Activated naive CD8-positive, alpha-beta T cell treated with anti-CD3 and anti-CD28 coated beads for 36 hours (primary cell): Measurements from ENCODE around the gene CDC14A. TPM values are rescaled to one million over a fixed set of nuclear protein-coding genes. Genes with fewer than 3 reads are reported as not detected.
A peak's percentile ranks its signal among the peaks of the same experiment; 100 is the strongest.

ENCODE experiments used
- DNase-seq: peaks from one replicate; pipeline ENCODE4 v3.0.0; 2021
- H3K27ac Mint-ChIP-seq: one replicate; pipeline ENCODE4 v1.8.0; 2022; ENCODE audit warnings: mild to moderate bottlenecking, moderate library complexity, mixed read lengths
- H3K27me3 Mint-ChIP-seq: one replicate; pipeline ENCODE4 v1.8.0; 2022; ENCODE audit warnings: mild to moderate bottlenecking, mixed read lengths
- H3K36me3 Mint-ChIP-seq: one replicate; pipeline ENCODE4 v1.8.0; 2021; ENCODE audit warnings: mild to moderate bottlenecking, mixed read lengths
- H3K4me1 Mint-ChIP-seq: one replicate; pipeline ENCODE4 v1.8.0; 2021; ENCODE audit warnings: mixed read lengths
- H3K4me3 Mint-ChIP-seq: one replicate; pipeline ENCODE4 v1.8.0; 2022; ENCODE audit warnings: mild to moderate bottlenecking, moderate library complexity, mixed read lengths
- H3K9me3 Mint-ChIP-seq: one replicate; pipeline ENCODE4 v1.8.0; 2022; ENCODE audit warnings: mixed read lengths
- total RNA-seq, 2 experiments: library from RNA; stranded (reverse); gene quantifications; one replicate each; pipeline ENCODE4 v1.2.3, GENCODE V29; 2021

CDC14A gene
- total RNA-seq, 2 experiments from 2014 or later = 9.5 to 11.2 TPM

- Mint-ChIP-seq H3K36me3 (peaks cover 23% of the 10 kb centered on the region), H3K4me3 (no peak overlapping the region)
Observed at GRCh38 chr1:100482167-100482566, 129.9 kb downstream of the CDC14A start.

GRCh38 chr1:100482748-100483147 lies 130.4 kb downstream of the CDC14A start:
- Mint-ChIP-seq H3K9me3 (peaks cover 2% of the 10 kb centered on the region), H3K4me3 (no peak overlapping the region), H3K36me3 (peaks cover 23% of the 10 kb centered on the region), H3K4me1 (no peaks in the 10 kb centered on the region), H3K27me3 (no peaks in the 10 kb centered on the region), H3K27ac (no peak overlapping the region)
- no peak for DNase-seq

More at GRCh38 chr1:100482167-100482566, 129.9 kb downstream of the CDC14A start:
- Mint-ChIP-seq H3K27ac (no peak overlapping the region), H3K4me1 (no peaks in the 10 kb centered on the region), H3K9me3 (peaks cover 2% of the 10 kb centered on the region), H3K27me3 (no peaks in the 10 kb centered on the region)
- no peak for DNase-seq

DNA sequence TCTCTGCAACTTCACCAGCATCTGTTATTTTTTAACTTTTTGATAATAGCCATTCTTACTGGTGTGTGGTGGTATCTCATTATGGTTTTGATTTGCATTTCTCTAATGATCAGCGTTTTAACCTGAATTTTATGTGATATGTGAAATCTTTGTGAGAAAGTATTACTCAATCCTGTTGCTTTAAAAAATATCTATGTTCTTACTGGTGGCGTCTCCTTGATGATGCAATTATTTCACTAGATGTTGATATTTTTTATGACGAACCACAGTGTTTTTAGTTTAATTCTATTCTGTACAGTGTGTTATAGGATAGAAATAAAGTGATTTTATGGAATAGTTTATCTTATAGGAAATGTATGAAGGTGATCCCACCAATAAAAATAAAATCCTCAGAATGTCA lies 130.9 kb downstream of the CDC14A start:
- no peak overlapping the region for H3K27ac Mint-ChIP-seq
- peaks cover 23% of the 10 kb centered on the region for H3K36me3 Mint-ChIP-seq
- H3K4me1 Mint-ChIP-seq = no peaks in the 10 kb centered on the region

DNA sequence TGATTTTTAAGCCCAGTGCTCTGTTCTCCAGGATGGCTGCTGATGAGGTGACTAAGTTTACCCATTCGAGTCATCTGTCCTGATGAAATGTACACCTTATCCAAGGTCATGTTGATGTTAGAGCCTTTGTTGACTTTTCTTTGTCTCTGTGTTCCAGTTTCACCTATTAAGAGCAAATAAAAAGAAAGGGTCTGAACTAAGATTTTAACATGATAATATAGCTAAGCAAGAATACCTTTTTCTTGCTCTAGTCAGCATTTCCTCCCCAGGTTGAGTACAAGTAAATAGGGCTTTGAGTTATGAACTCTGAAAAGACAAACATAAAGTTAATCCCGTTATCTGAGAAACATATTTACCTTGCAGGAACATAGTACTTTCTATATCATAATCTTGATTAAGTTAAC lies 133.6 kb downstream of the CDC14A start:
- no peak overlapping the region for H3K4me3 Mint-ChIP-seq
- no peak for DNase-seq
- no peaks in the 10 kb centered on the region for H3K27me3 Mint-ChIP-seq
- peak overlapping the region; percentile 15 for H3K27ac Mint-ChIP-seq
- H3K9me3 Mint-ChIP-seq = peaks cover 2% of the 10 kb centered on the region
- H3K36me3 Mint-ChIP-seq = peaks cover 21% of the 10 kb centered on the region
- no peaks in the 10 kb centered on the region for H3K4me1 Mint-ChIP-seq

More for the DNA sequence above, 130.9 kb downstream of the CDC14A start:
- Mint-ChIP-seq H3K9me3 (peaks cover 2% of the 10 kb centered on the region), H3K4me3 (no peak overlapping the region), H3K27me3 (no peaks in the 10 kb centered on the region)
- DNase-seq = no peak

GRCh38 chr1:100494393-100495084 lies 142.2 kb downstream of the CDC14A start:
- Mint-ChIP-seq H3K9me3 (no peaks in the 10 kb centered on the region), H3K36me3 (peaks cover 16% of the 10 kb centered on the region), H3K27ac (no peak overlapping the region)

DNA sequence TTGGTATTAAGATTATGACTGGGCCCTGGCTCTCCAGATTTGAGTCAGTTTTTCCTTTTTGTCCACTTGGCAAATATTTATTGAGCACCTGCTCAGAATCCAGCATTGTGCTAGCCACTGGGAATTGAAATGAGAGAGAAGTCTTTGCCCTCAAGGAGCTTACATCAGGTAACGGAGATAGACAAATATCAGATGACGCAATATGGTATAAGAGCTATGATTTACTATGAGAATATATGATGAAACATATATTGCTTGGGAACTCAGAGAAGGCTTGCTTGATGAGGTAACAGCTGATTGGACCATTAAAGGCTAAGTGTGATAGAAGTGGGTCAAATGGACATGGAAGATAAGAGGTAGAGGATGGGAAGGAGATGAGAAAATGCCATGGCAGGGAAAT lies 144.6 kb downstream of the CDC14A start:
- H3K27ac Mint-ChIP-seq = no peak overlapping the region
- no peaks in the 10 kb centered on the region for H3K27me3 Mint-ChIP-seq
- DNase-seq = no peak
- no peaks in the 10 kb centered on the region for H3K4me1 Mint-ChIP-seq
- peaks cover 14% of the 10 kb centered on the region for H3K36me3 Mint-ChIP-seq
- H3K4me3 Mint-ChIP-seq = no peak overlapping the region
- H3K9me3 Mint-ChIP-seq = no peaks in the 10 kb centered on the region

More at GRCh38 chr1:100494393-100495084, 142.2 kb downstream of the CDC14A start:
- no peak for DNase-seq
- Mint-ChIP-seq H3K4me1 (no peaks in the 10 kb centered on the region), H3K27me3 (no peaks in the 10 kb centered on the region), H3K4me3 (no peak overlapping the region)

DNA sequence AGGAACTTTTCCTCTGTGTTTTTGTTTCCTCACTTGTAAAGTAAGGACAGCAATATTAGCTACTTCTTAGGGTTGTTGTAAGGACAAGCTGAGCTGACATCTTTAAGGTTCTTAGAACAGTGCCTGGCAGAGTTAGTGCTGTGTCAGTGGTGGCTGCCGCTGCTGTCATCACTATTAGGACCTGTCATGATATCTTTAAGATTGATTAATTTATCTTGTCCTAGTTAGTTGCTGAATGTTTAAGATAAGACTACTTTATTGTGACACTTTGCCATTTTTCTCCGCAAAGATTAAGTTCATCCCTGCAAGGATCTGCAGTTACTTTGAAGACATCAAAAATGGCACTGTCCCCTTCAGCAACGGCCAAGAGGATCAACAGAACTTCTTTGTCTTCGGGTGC lies 145.5 kb downstream of the CDC14A start:
- Mint-ChIP-seq H3K4me3 (no peak overlapping the region), H3K9me3 (no peaks in the 10 kb centered on the region), H3K27ac (no peak overlapping the region), H3K4me1 (no peaks in the 10 kb centered on the region), H3K36me3 (peaks cover 14% of the 10 kb centered on the region), H3K27me3 (no peaks in the 10 kb centered on the region)
- DNase-seq = no peak

DNA sequence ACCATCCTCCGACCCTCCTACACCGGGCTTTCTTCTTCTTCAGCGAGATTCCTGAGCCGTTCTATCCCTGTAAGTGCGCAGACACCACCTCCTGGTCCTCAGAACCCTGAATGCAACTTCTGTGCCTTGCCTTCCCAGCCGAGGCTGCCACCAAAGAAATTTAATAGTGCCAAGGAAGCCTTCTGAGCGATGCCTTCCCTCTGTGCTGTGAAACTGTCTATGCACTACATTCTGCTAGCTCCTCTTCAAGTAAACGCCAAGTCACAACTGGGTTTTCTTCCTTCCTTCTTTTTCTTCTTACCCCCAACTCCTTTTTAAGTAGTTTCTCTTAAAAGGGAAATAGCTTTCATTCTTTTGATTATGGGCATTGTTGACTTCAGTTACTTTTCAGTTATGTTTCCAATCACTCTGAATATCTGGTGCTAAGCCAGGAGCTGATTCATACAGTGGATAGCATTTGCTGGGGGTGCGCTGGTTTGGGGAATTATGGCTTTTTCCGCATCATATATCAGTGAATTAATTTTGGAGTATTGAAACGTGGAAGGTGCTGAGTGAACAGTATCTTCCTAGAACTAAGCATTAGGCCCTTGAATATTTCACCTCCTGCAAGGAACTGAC lies 147.0 kb downstream of the CDC14A start:
- peaks cover 13% of the 10 kb centered on the region for H3K36me3 Mint-ChIP-seq
- no peaks in the 10 kb centered on the region for H3K9me3 Mint-ChIP-seq
- no peaks in the 10 kb centered on the region for H3K27me3 Mint-ChIP-seq
- DNase-seq = no peak
- no peaks in the 10 kb centered on the region for H3K4me1 Mint-ChIP-seq
- H3K27ac Mint-ChIP-seq = no peak overlapping the region
- H3K4me3 Mint-ChIP-seq = no peak overlapping the region

GRCh38 chr1:100502052-100502792 lies 149.9 kb downstream of the CDC14A start:
- Mint-ChIP-seq H3K9me3 (no peaks in the 10 kb centered on the region), H3K27ac (no peak overlapping the region), H3K4me3 (no peak overlapping the region), H3K4me1 (no peaks in the 10 kb centered on the region), H3K27me3 (no peaks in the 10 kb centered on the region), H3K36me3 (peaks cover 20% of the 10 kb centered on the region)
- DNase-seq = no peak

- H3K4me1 Mint-ChIP-seq = no peaks in the 10 kb centered on the region
- peaks cover 20% of the 10 kb centered on the region for H3K36me3 Mint-ChIP-seq
- H3K4me3 Mint-ChIP-seq = no peak overlapping the region
- no peaks in the 10 kb centered on the region for H3K27me3 Mint-ChIP-seq
- no peaks in the 10 kb centered on the region for H3K9me3 Mint-ChIP-seq
- no peak for DNase-seq
- H3K27ac Mint-ChIP-seq = no peak overlapping the region
Observed at GRCh38 chr1:100506217-100506616, 153.9 kb downstream of the CDC14A start.

DNA sequence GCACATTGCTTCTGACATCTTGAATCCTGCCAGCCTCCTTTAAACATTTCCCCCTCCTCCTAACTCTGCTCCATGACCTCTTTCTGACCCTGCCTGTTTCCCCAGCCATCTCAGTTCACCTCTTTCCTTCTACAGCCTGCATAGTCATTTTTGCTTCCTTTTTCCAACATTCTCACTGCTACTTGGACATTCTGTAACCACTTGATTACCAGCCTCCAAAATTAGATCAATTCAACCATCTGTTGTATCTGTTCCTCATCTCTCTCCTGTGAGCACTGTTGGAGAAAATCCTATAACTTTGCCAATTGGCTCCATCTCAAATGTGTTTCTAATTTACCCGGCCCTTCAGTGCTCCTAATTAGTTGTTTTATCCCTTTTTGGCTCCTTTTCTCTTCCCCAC lies 158.1 kb downstream of the CDC14A start:
- Mint-ChIP-seq H3K27ac (no peak overlapping the region), H3K4me1 (no peaks in the 10 kb centered on the region), H3K36me3 (peaks cover 11% of the 10 kb centered on the region), H3K27me3 (no peaks in the 10 kb centered on the region), H3K4me3 (no peak overlapping the region), H3K9me3 (no peaks in the 10 kb centered on the region)
- no peak for DNase-seq

DNA sequence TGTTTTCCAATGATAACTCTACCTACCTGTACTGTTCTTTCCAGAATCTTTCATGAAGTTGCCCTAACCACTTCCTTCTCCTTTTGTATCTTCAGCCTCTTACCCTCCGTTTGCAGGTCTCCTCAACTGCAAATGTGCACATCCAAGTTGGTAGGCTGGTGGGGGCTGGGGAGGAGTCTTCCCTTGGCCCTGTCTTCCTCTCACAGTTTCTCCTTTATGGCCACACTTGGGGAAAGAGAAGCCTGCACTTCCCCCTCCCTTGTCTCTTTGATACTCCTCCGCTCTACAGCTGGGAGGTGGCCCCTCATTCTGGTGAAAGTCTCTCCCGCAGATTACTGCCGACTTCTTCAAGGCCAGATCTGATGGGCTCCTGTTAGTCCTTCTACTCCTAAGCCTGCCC lies 158.8 kb downstream of the CDC14A start:
- Mint-ChIP-seq H3K4me1 (no peaks in the 10 kb centered on the region), H3K4me3 (no peak overlapping the region), H3K9me3 (no peaks in the 10 kb centered on the region), H3K36me3 (peaks cover 6% of the 10 kb centered on the region), H3K27ac (no peak overlapping the region), H3K27me3 (no peaks in the 10 kb centered on the region)
- no peak for DNase-seq

- Mint-ChIP-seq H3K27me3 (no peaks in the 10 kb centered on the region), H3K36me3 (peaks cover 6% of the 10 kb centered on the region), H3K4me3 (no peak overlapping the region), H3K27ac (no peak overlapping the region), H3K9me3 (no peaks in the 10 kb centered on the region), H3K4me1 (peaks cover 1% of the 10 kb centered on the region)
- DNase-seq = no peak
Observed at GRCh38 chr1:100511773-100512172, 159.5 kb downstream of the CDC14A start.

DNA sequence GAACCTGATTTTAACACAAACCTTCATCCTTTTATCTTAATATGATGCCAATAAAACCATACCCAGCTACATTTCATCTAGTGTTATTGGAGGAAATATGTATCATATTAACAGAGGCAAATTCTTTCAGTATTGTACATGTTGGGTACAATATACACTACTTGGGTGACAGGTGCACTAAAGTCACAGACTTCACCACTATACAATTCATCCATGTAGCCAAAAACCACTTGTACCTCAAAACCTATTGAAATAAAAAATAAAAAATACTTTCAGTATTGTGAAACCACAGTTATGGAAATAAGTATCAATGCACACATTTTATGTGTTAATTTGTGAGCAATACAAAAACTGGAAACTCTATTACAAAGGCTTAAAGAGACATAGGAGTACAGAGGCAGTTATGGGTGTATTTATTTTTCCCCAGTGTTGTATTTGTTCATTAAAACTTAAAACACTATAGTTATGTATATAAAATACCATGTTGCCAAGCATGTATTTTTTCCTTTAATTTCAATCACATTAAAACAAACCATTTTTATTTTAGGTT lies 160.6 kb downstream of the CDC14A start:
- Mint-ChIP-seq H3K27ac (no peak overlapping the region), H3K4me3 (no peak overlapping the region), H3K4me1 (peaks cover 5% of the 10 kb centered on the region), H3K9me3 (no peaks in the 10 kb centered on the region), H3K27me3 (no peaks in the 10 kb centered on the region), H3K36me3 (peaks cover 6% of the 10 kb centered on the region)
- DNase-seq = no peak

GRCh38 chr1:100516857-100517256 lies 164.6 kb downstream of the CDC14A start:
- Mint-ChIP-seq H3K9me3 (no peaks in the 10 kb centered on the region), H3K27ac (no peak overlapping the region), H3K4me1 (peaks cover 7% of the 10 kb centered on the region), H3K36me3 (peaks cover 3% of the 10 kb centered on the region), H3K4me3 (no peak overlapping the region), H3K27me3 (no peaks in the 10 kb centered on the region)
- no peak for DNase-seq
